Frontal cortex (tissue), 4 donors: ENCODE measurements around the gene SMURF2. TPM values are rescaled to one million over a fixed set of nuclear protein-coding genes. Genes with fewer than 3 reads are reported as not detected.
A peak's percentile ranks its signal among the peaks of the same experiment; 100 is the strongest.
"Not testable (repeated sequence)": the region's sequence is repeated elsewhere in the genome, so short reads cannot be mapped to it uniquely, and the experiment has no call there.

Source experiments
- DNase-seq, 2 donors: peaks; one replicate each; pipeline ENCODE4 v3.0.0; 2012; ENCODE audit warnings: low spot score in 2 of 2
- FAIRE-seq: peaks from 2 replicates; lab custom pipeline; 2012; peaks lifted over from hg19 to GRCh38; lab: Jason Lieb, UNC
- total RNA-seq: library from RNA; depleted of rRNA; stranded (reverse); fragments of >200 nt; gene quantifications from one replicate; pipeline ENCODE4 v1.2.3, GENCODE V29; 2014
- donor health status: control.
- donor health status: control.
- donor health status: control.

The SMURF2 gene
- total RNA-seq, 1 donor from 2014 or later = 64.0 TPM

GRCh38 chr17:64634218-64634617 lies 27.9 kb downstream of the SMURF2 start:
- FAIRE-seq = no peak

GRCh38 chr17:64632606-64633005 lies 29.5 kb downstream of the SMURF2 start:
- DNase-seq (no peak), FAIRE-seq (no peak)

More at GRCh38 chr17:64634218-64634617, 27.9 kb downstream of the SMURF2 start:
- no peak for DNase-seq

- DNase-seq (no peak), FAIRE-seq (no peak)
These were observed 29.9 kb downstream of the SMURF2 start for GRCh38 chr17:64632194-64632593.

- FAIRE-seq = no peak
- DNase-seq = no peak
These were observed 31.5 kb downstream of the SMURF2 start for GRCh38 chr17:64630309-64631223.

GRCh38 chr17:64628641-64629040 lies 33.5 kb downstream of the SMURF2 start:
- FAIRE-seq (no peak), DNase-seq (no peak)

GRCh38 chr17:64627797-64628196 lies 34.3 kb downstream of the SMURF2 start:
- no peak for FAIRE-seq
- DNase-seq = no peak

- FAIRE-seq (no peak), DNase-seq (no peak)
These were observed 35.3 kb downstream of the SMURF2 start for GRCh38 chr17:64626827-64627226.

- no peak for FAIRE-seq
- no peak for DNase-seq
These were observed 36.6 kb downstream of the SMURF2 start for GRCh38 chr17:64625541-64625940.

- DNase-seq = no peak
- FAIRE-seq = no peak
These were observed 39.0 kb downstream of the SMURF2 start for GRCh38 chr17:64622931-64623654.

GRCh38 chr17:64621772-64622171 lies 40.3 kb downstream of the SMURF2 start:
- FAIRE-seq = peak; percentile 52
- DNase-seq = no peak

- FAIRE-seq (no peak), DNase-seq (no peak)
These were observed 43.3 kb downstream of the SMURF2 start for GRCh38 chr17:64618848-64619247.

GRCh38 chr17:64617125-64617780 lies 44.9 kb downstream of the SMURF2 start:
- no peak for FAIRE-seq
- DNase-seq = no peak

- no peak for DNase-seq
These were observed 47.0 kb downstream of the SMURF2 start for GRCh38 chr17:64615028-64615677.

GRCh38 chr17:64614266-64615027 lies 47.7 kb downstream of the SMURF2 start:
- DNase-seq = no peak
- FAIRE-seq = no peak

More at GRCh38 chr17:64615028-64615677, 47.0 kb downstream of the SMURF2 start:
- no peak for FAIRE-seq

- DNase-seq = no peak
- FAIRE-seq = no peak
These were observed 50.7 kb downstream of the SMURF2 start for GRCh38 chr17:64611369-64611768.

GRCh38 chr17:64610244-64610643 lies 51.9 kb downstream of the SMURF2 start:
- FAIRE-seq, DNase-seq: not testable (repeated sequence)

- DNase-seq (no peak), FAIRE-seq (no peak)
These were observed 53.5 kb downstream of the SMURF2 start for GRCh38 chr17:64608571-64608981.

- DNase-seq (no peak), FAIRE-seq (no peak)
These were observed 54.1 kb downstream of the SMURF2 start for GRCh38 chr17:64607862-64608565.
